IMR-90 (cell line): ENCODE data around the gene DOCK2. TPM values are rescaled to one million over a fixed set of nuclear protein-coding genes. Genes with fewer than 3 reads are reported as not detected.

Source experiments
- ATAC-seq: fragments of 200-7000 bp; cut with Tn5 transposase; 2 replicates; pipeline ENCODE4 v1.9.1; 2020; ENCODE audit warnings: low read depth, mild to moderate bottlenecking, moderate library complexity
- BruUV-seq: library from RNA; stranded (reverse); fragments of 400-500 nt; replicated peaks from 2 replicates; lab custom pipeline; 2021; lab: Mats Ljungman, UMichigan
- CTCF ChIA-PET: fragments of 300-600 bp; formaldehyde crosslinking; extraction: SDS; loops from one replicate; lab custom pipeline; 2021; ENCODE audit warnings: antibody characterized with exemption; lab: Yijun Ruan, JAX
- POLR2A ChIA-PET: fragments of 300-600 bp; sonication (Branson Sonifier 250); formaldehyde crosslinking; loops from one replicate; lab custom pipeline; 2022; ENCODE audit warnings: antibody characterized with exemption; ENCODE audit not compliant: unreplicated experiment; lab: Charles Lee
- DNase-seq: peaks from one replicate; pipeline ENCODE4 v3.0.0; 2013
- H2AFZ ChIP-seq: replicated peaks from 2 replicates; pipeline ENCODE3; 2013; ENCODE audit warnings: low read length, mild to moderate bottlenecking; ENCODE audit not compliant: poor library complexity
- H2AK5ac ChIP-seq: 2 replicates; pipeline ENCODE4 v1.6.1; 2013; ENCODE audit warnings: low read depth, low read length, inconsistent platforms
- H2AK9ac ChIP-seq: replicated peaks from 2 replicates; pipeline ENCODE3; 2013; ENCODE audit warnings: mild to moderate bottlenecking, low read depth, low read length, moderate library complexity; ENCODE audit not compliant: poor library complexity
- H2BK120ac ChIP-seq: 2 replicates; pipeline ENCODE4 v1.6.1; 2013; ENCODE audit warnings: low read depth, low read length, inconsistent platforms
- H2BK15ac ChIP-seq: 3 replicates; pipeline ENCODE4 v1.6.1; 2013; ENCODE audit warnings: low read depth, low read length, inconsistent platforms
- H2BK20ac ChIP-seq: 2 replicates; pipeline ENCODE4 v1.6.1; 2013; ENCODE audit warnings: low read depth, mild to moderate bottlenecking, inconsistent platforms, low read length, moderate library complexity
- H2BK5ac ChIP-seq: 2 replicates; pipeline ENCODE4 v1.6.1; 2013; ENCODE audit warnings: mild to moderate bottlenecking, low read depth, low read length, inconsistent platforms; ENCODE audit not compliant: poor library complexity, severe bottlenecking
- H3K14ac ChIP-seq: replicated peaks from 2 replicates; pipeline ENCODE4 v1.6.1; 2013; ENCODE audit warnings: low read depth, low read length, inconsistent platforms
- H3K18ac ChIP-seq: 2 replicates; pipeline ENCODE4 v1.6.1; 2013; ENCODE audit warnings: low read depth, low read length, control low read depth
- H3K23ac ChIP-seq: 2 replicates; pipeline ENCODE4 v1.6.1; 2013; ENCODE audit warnings: low read depth, low read length, inconsistent platforms
- H3K27ac ChIP-seq: 2 replicates; pipeline ENCODE4 v1.5.1; 2013; ENCODE audit warnings: mild to moderate bottlenecking, control low read depth, low read length; ENCODE audit not compliant: insufficient read depth
- H3K27me3 ChIP-seq: 2 replicates; pipeline ENCODE4 v1.6.1; 2013; ENCODE audit warnings: low read length; ENCODE audit not compliant: control insufficient read depth, insufficient read depth
- H3K36me3 ChIP-seq: 2 replicates; pipeline ENCODE4 v1.6.1; 2013; ENCODE audit warnings: low read length, mixed read lengths; ENCODE audit not compliant: control insufficient read depth, insufficient read depth
- H3K4ac ChIP-seq: 2 replicates; pipeline ENCODE4 v1.6.1; 2013; ENCODE audit warnings: low read depth, low read length, inconsistent platforms
- H3K4me1 ChIP-seq: 2 replicates; pipeline ENCODE4 v1.6.1; 2013; ENCODE audit warnings: low read length, mixed read lengths; ENCODE audit not compliant: control insufficient read depth, insufficient read depth
- H3K4me2 ChIP-seq: 2 replicates; pipeline ENCODE4 v1.6.1; 2013; ENCODE audit warnings: low read depth, mild to moderate bottlenecking, control low read depth, low read length, moderate library complexity
- H3K4me3 ChIP-seq: 2 replicates; pipeline ENCODE4 v1.5.1; 2013; ENCODE audit warnings: low read depth, mild to moderate bottlenecking, control low read depth, low read length, moderate library complexity; ENCODE audit not compliant: insufficient read depth
- H3K56ac ChIP-seq: 2 replicates; pipeline ENCODE4 v1.6.1; 2013; ENCODE audit warnings: low read length, inconsistent platforms; ENCODE audit not compliant: insufficient read depth; ENCODE audit errors: extremely low read depth
- H3K79me1 ChIP-seq, 2 experiments: 2 replicates each; pipeline ENCODE4 v1.6.1; 2013; ENCODE audit warnings: low read length in 2 of 2, inconsistent platforms in 1 of 2, low read depth in 1 of 2
- H3K9ac ChIP-seq: 2 replicates; pipeline ENCODE4 v1.6.1; 2013; ENCODE audit warnings: low read depth, low read length, control low read depth
- H3K9me1 ChIP-seq: 2 replicates; pipeline ENCODE4 v1.6.1; 2013; ENCODE audit warnings: low read length, inconsistent platforms; ENCODE audit not compliant: insufficient read depth
- H3K9me3 ChIP-seq: 2 replicates; pipeline ENCODE4 v1.6.1; 2013; ENCODE audit warnings: low read length; ENCODE audit not compliant: control insufficient read depth, insufficient read depth
- H4K20me1 ChIP-seq: 2 replicates; pipeline ENCODE4 v1.6.1; 2013; ENCODE audit warnings: low read length, inconsistent platforms; ENCODE audit not compliant: insufficient read depth
- H4K5ac ChIP-seq: 2 replicates; pipeline ENCODE4 v1.6.1; 2013; ENCODE audit warnings: mild to moderate bottlenecking, low read depth, low read length, control low read depth
- H4K8ac ChIP-seq, 2 experiments: 2 replicates each; pipeline ENCODE4 v1.6.1; 2013; ENCODE audit warnings: low read depth in 2 of 2, low read length in 2 of 2, control low read depth in 1 of 2, inconsistent platforms in 1 of 2
- H4K91ac ChIP-seq: 2 replicates; pipeline ENCODE4 v1.6.1; 2013; ENCODE audit warnings: low read depth, low read length, inconsistent platforms; ENCODE audit not compliant: insufficient read depth
- BHLHE40 ChIP-seq: fragments of 150-350 bp; IDR thresholded peaks from 2 replicates; pipeline ENCODE4 v1.6.1; 2016; ENCODE audit warnings: mild to moderate bottlenecking, low read depth, low read length
- CEBPB ChIP-seq: IDR thresholded peaks from 2 replicates; pipeline ENCODE4 v1.6.1; 2012; ENCODE audit warnings: low read depth, low read length, improper control_type of control experiment
- CHD1 ChIP-seq: IDR thresholded peaks from 2 replicates; pipeline ENCODE4 v1.6.1; 2012; ENCODE audit warnings: low read depth, low read length, improper control_type of control experiment
- FOS ChIP-seq: fragments of 150-350 bp; IDR thresholded peaks from 2 replicates; pipeline ENCODE4 v1.6.1; 2016; ENCODE audit warnings: low read depth, low read length
- MAFK ChIP-seq: IDR thresholded peaks from 2 replicates; pipeline ENCODE4 v1.6.1; 2012; ENCODE audit warnings: low read depth, low read length, improper control_type of control experiment
- MAZ ChIP-seq: IDR thresholded peaks from 2 replicates; pipeline ENCODE4 v1.6.1; 2012; ENCODE audit warnings: low read depth, mild to moderate bottlenecking, low read length, improper control_type of control experiment, moderate library complexity, borderline replicate concordance
- MXI1 ChIP-seq: IDR thresholded peaks from 2 replicates; pipeline ENCODE4 v1.6.1; 2012; ENCODE audit warnings: low read depth, mild to moderate bottlenecking, low read length, moderate library complexity, borderline replicate concordance
- NFE2L2 ChIP-seq: fragments of 150-350 bp; IDR thresholded peaks from 2 replicates; pipeline ENCODE4 v1.6.1; 2016; ENCODE audit warnings: low read depth, mild to moderate bottlenecking, low read length
- POLR2A ChIP-seq: IDR thresholded peaks from 2 replicates; pipeline ENCODE4 v1.6.1; 2012; ENCODE audit warnings: mild to moderate bottlenecking, low read depth, low read length
- RAD21 ChIP-seq: IDR thresholded peaks from 2 replicates; pipeline ENCODE4 v1.6.1; 2012; ENCODE audit warnings: low read length, improper control_type of control experiment
- RCOR1 ChIP-seq: IDR thresholded peaks from 2 replicates; pipeline ENCODE4 v1.6.1; 2012; ENCODE audit warnings: mild to moderate bottlenecking, low read length, improper control_type of control experiment; ENCODE audit not compliant: insufficient replicate concordance
- RFX5 ChIP-seq: IDR thresholded peaks from 2 replicates; pipeline ENCODE4 v1.8.0; 2012; ENCODE audit warnings: low read depth, mild to moderate bottlenecking, low read length, moderate library complexity
- SMC3 ChIP-seq: fragments of 150-350 bp; IDR thresholded peaks from 2 replicates; pipeline ENCODE4 v1.6.1; 2016; ENCODE audit warnings: low read depth, mild to moderate bottlenecking, antibody characterized with exemption, low read length, moderate library complexity
- WGBS, 2 experiments: methylation state at CpG; one replicate each; pipeline versions ENCODE4 v1.1.5 to v1.1.7; 2013; ENCODE audit warnings: missing lambda C conversion rate in 2 of 2; ENCODE audit not compliant: insufficient read length in 1 of 2; ENCODE audit errors: extremely low coverage in 2 of 2; 5-methylcytosine and 5-hydroxymethylcytosine counted together
- dilution Hi-C: fragments of 300-500 bp; cut with HindIII; formaldehyde crosslinking; loops from one replicate; pipeline ENCODE4 v1.14.3; 2018; ENCODE audit warnings: low sequenced_read_pairs; ENCODE audit not compliant: unreplicated experiment
- in situ Hi-C: fragments of 300-500 bp; cut with MboI; formaldehyde crosslinking; loops from 3 replicates; pipeline ENCODE4 v1.14.3; 2019; ENCODE audit warnings: low sequenced_read_pairs, inconsistent platforms, mixed read lengths
- intact Hi-C: fragments of 100-400 bp; cut with micrococcal nuclease; formaldehyde crosslinking; loops from 2 replicates; pipeline ENCODE4 v1.10.0; 2022
- polyA plus RNA-seq, 3 experiments: library from polyadenylated mRNA; depleted of rRNA; stranded (reverse); fragments of >200 nt; gene quantifications; 2 replicates each; pipeline ENCODE4 v1.2.3, GENCODE V29; 2012; ENCODE audit warnings: low replicate concordance in 1 of 3
- total RNA-seq: library from RNA; depleted of rRNA; stranded (reverse); fragments of >200 nt; gene quantifications from 2 replicates; pipeline ENCODE4 v1.2.3, GENCODE V29; 2012
- TF ChIP-seq, protein P1 (sequence below): conservative IDR thresholded peaks from 2 replicates; pipeline ENCODE4 v1.5.1; 2012; ENCODE audit warnings: mild to moderate bottlenecking, low read depth, low read length, improper control_type of control experiment
- TF ChIP-seq, protein P2 (sequence below): fragments of 150-350 bp; IDR thresholded peaks from 2 replicates; pipeline ENCODE4 v1.6.1; 2016; ENCODE audit warnings: low read depth, mild to moderate bottlenecking, low read length, moderate library complexity, borderline replicate concordance
- TF ChIP-seq, protein P3 (sequence below): fragments of 150-350 bp; IDR thresholded peaks from 2 replicates; pipeline ENCODE4 v1.6.1; 2017; ENCODE audit warnings: mild to moderate bottlenecking, antibody characterized with exemption, low read length, low read depth

The DOCK2 gene
- total and polyA plus RNA-seq, 2 of the 4 experiments (the other 2 are of a cell fraction) = 0.72 to 3.0 TPM

DNA sequence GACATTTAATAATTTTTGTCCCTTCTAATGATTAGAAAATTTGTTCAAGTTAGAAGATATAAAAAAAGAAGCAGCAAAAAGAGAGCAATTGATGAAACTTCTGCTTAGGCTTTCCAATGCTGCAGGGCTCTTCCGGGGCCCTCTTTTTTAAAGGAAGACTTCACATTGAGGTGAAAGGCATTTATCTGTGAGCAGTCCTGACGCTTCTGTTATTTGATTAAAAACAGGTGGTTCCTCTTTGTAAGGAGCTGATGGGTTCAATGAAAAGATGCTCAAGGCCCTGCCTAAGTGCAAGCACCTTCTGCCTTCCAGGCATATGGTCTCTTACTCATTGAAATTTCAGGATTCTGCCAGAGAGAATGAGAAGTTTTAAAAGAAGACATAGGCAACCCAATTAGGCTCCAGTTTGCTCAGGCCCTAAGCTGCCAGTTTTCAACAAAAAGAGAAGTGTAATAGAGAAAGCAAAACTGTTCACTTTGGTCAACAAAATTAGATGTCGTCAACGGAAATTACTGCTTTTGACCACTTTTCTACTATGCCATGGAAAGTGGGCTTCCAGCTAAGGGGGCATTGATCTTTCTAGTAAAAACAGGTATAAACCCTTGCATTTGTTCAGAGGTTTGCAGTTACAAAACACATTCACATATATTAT, 243.1 kb downstream of the DOCK2 start:
- no peak overlapping the region for H2BK20ac ChIP-seq
- ChIA-PET CTCF (interaction anchor here (1.0 kb wide), 1 partner anchor 177 kb away, joined by 3 read pairs; no protein-coding TSS in a partner anchor), POLR2A (no interaction called here)
- H2AK9ac ChIP-seq = no peak overlapping the region
- H2AK5ac ChIP-seq = no peak overlapping the region
- H3K79me1 ChIP-seq = peaks cover 0 to 8% of the 10 kb centered on the region in 2 experiments; a peak in 2 of 4 replicates
- no peak overlapping the region for H3K4me2 ChIP-seq
- in situ Hi-C loops = no loop called here
- peaks cover 10% of the 10 kb centered on the region for H3K36me3 ChIP-seq
- no peak overlapping the region for H2BK120ac ChIP-seq
- no peak overlapping the region for H3K4ac ChIP-seq
- peaks cover 10% of the 10 kb centered on the region for H3K4me1 ChIP-seq
- no peak overlapping the region for H3K27ac ChIP-seq
- no peak overlapping the region for H4K91ac ChIP-seq
- BruUV-seq = no TSS peak
- DNase-seq (no peak), ATAC-seq (no peak)
- no peak overlapping the region for H3K23ac ChIP-seq
- H3K4me3 ChIP-seq = no peak overlapping the region
- no peak overlapping the region for H3K18ac ChIP-seq
- H3K9me1 ChIP-seq = peaks cover 6% of the 10 kb centered on the region; the same call in 1 of the 2 replicates
- no peak overlapping the region for H4K8ac ChIP-seq
- WGBS, 2 experiments = no CpG with 5 or more reads among the region's 4 CpGs
- H3K9me3 ChIP-seq = no peaks in the 10 kb centered on the region
- H3K14ac ChIP-seq = no peak overlapping the region
- no peaks in the 10 kb centered on the region for H4K20me1 ChIP-seq
- TF ChIP-seq MXI1 (no peak), POLR2A (no peak), MAFK (no peak), MAZ (no peak), NFE2L2 (no peak), CHD1 (no peak), CEBPB (no peak), BHLHE40 (no peak), RAD21 (no peak), RCOR1 (no peak), FOS (no peak), RFX5 (no peak), SMC3 (no peak)
- TF ChIP-seq, protein P1, sequence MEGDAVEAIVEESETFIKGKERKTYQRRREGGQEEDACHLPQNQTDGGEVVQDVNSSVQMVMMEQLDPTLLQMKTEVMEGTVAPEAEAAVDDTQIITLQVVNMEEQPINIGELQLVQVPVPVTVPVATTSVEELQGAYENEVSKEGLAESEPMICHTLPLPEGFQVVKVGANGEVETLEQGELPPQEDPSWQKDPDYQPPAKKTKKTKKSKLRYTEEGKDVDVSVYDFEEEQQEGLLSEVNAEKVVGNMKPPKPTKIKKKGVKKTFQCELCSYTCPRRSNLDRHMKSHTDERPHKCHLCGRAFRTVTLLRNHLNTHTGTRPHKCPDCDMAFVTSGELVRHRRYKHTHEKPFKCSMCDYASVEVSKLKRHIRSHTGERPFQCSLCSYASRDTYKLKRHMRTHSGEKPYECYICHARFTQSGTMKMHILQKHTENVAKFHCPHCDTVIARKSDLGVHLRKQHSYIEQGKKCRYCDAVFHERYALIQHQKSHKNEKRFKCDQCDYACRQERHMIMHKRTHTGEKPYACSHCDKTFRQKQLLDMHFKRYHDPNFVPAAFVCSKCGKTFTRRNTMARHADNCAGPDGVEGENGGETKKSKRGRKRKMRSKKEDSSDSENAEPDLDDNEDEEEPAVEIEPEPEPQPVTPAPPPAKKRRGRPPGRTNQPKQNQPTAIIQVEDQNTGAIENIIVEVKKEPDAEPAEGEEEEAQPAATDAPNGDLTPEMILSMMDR = no peak
- TF ChIP-seq, protein P2, sequence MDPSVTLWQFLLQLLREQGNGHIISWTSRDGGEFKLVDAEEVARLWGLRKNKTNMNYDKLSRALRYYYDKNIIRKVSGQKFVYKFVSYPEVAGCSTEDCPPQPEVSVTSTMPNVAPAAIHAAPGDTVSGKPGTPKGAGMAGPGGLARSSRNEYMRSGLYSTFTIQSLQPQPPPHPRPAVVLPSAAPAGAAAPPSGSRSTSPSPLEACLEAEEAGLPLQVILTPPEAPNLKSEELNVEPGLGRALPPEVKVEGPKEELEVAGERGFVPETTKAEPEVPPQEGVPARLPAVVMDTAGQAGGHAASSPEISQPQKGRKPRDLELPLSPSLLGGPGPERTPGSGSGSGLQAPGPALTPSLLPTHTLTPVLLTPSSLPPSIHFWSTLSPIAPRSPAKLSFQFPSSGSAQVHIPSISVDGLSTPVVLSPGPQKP = no peak
- TF ChIP-seq, protein P3, sequence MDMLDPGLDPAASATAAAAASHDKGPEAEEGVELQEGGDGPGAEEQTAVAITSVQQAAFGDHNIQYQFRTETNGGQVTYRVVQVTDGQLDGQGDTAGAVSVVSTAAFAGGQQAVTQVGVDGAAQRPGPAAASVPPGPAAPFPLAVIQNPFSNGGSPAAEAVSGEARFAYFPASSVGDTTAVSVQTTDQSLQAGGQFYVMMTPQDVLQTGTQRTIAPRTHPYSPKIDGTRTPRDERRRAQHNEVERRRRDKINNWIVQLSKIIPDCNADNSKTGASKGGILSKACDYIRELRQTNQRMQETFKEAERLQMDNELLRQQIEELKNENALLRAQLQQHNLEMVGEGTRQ = no peak
- no peak overlapping the region for H3K56ac ChIP-seq
- H2BK5ac ChIP-seq = no peak overlapping the region
- H2BK15ac ChIP-seq = no peak overlapping the region
- intact Hi-C loops = no loop called here
- dilution Hi-C loops = no loop called here
- H3K27me3 ChIP-seq = no peaks in the 10 kb centered on the region
- H3K9ac ChIP-seq = no peak overlapping the region
- H4K5ac ChIP-seq = no peak overlapping the region
- no peak overlapping the region for H2AFZ ChIP-seq
